Epithelial cell of esophagus (primary cell): Measurements from ENCODE around the gene MTMR12.

ENCODE experiments used
- DNase-seq: peaks from one replicate; pipeline ENCODE4 v3.0.0; 2010; ENCODE audit warnings: low read depth
- H3K4me3 ChIP-seq: 2 replicates; pipeline ENCODE4 v1.5.1; 2011; ENCODE audit warnings: mild to moderate bottlenecking, low read length, control low read depth
- TF ChIP-seq, protein P1 (sequence below): IDR thresholded peaks from 2 replicates; pipeline ENCODE4 v1.5.1; 2011; ENCODE audit warnings: low read depth, mild to moderate bottlenecking, low read length, control low read depth, inconsistent platforms; ENCODE audit not compliant: insufficient read depth; ENCODE audit errors: missing control alignments

Gene MTMR12

DNA sequence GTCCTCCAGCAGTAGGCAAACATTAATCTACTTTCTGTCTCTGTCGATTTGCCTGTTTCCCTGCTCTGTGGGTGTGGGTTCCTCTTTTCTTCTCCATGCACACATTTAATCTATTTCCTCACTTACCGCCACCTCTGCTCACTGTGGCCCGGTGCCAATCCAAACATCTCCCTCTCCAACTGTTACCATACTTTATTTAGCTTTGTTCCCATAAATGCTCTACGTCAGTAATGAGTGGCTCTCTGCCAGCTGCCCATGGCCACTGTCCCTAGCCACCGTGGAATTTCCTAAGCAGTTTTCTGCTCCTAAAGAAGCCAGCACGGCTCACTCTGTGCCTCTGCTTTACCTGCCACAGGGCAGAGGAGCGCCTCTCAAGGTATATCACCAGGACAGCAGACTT lies 119.1 kb downstream of the MTMR12 start:
- H3K4me3 ChIP-seq, result no peak overlapping the region
- DNase-seq, result peak; percentile 44

GRCh38 chr5:32190095-32190494 lies 122.6 kb downstream of the MTMR12 start:
- TF ChIP-seq, protein P1, sequence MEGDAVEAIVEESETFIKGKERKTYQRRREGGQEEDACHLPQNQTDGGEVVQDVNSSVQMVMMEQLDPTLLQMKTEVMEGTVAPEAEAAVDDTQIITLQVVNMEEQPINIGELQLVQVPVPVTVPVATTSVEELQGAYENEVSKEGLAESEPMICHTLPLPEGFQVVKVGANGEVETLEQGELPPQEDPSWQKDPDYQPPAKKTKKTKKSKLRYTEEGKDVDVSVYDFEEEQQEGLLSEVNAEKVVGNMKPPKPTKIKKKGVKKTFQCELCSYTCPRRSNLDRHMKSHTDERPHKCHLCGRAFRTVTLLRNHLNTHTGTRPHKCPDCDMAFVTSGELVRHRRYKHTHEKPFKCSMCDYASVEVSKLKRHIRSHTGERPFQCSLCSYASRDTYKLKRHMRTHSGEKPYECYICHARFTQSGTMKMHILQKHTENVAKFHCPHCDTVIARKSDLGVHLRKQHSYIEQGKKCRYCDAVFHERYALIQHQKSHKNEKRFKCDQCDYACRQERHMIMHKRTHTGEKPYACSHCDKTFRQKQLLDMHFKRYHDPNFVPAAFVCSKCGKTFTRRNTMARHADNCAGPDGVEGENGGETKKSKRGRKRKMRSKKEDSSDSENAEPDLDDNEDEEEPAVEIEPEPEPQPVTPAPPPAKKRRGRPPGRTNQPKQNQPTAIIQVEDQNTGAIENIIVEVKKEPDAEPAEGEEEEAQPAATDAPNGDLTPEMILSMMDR, result no peak
- DNase-seq, result no peak
- H3K4me3 ChIP-seq, result no peak overlapping the region

More for the DNA sequence above, 119.1 kb downstream of the MTMR12 start:
- TF ChIP-seq, protein P1, result no peak

DNA sequence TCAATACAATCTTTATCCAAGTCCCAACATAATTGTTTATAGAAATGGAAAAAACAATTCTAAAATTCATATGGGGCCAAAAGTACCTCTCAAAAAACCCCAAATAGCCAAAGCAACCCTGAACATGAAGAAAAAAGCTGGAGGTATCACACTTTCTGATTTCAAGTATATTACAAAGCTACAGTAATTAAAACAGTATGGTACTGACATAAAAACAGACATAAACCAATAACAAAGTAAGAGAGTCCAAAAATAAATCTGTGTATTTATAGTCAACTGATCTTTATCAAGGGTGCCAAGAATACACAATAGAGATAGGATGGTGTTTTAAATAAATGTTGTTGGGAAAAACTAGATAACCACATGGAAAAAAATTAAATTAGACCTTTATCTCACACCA lies 125.1 kb downstream of the MTMR12 start:
- DNase-seq, result no peak
- H3K4me3 ChIP-seq, result no peak overlapping the region
- TF ChIP-seq, protein P1, result no peak

DNA sequence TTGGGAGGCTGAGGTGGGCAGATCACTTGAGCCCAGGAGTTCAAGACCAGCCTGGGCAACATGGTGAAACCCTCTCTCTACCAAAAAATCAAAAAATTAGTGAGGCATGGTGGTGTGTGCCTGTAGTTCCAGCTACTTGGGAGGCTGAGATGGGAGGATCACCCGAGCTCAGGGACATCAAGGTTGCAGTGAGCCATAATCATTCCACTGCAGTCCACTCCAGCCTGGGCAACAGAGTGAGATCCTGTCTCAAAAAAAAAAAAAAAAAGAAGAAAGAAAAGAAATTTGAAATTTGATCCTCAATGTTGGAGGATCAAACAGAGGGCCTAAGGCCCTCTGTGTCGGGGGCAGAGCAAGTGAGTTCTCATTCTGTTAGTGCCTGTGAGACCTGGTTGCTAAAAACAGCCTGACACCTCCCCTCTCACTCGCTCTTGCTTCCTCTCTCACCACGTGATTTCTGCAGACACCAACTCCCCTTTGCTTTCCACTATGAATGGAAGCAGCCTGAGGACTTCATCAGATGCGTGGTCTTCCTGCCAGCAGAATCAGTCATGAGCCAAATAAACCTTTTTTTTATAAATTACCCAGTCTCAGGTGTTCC lies 130.2 kb downstream of the MTMR12 start:
- TF ChIP-seq, protein P1, result no peak
- no peak for DNase-seq
- H3K4me3 ChIP-seq, result no peak overlapping the region
